Endodermal cell (in vitro differentiated cells): ENCODE data around the gene CBLC. TPM values are rescaled to one million over a fixed set of nuclear protein-coding genes. Genes with fewer than 3 reads are reported as not detected.
A peak's percentile ranks its signal among the peaks of the same experiment; 100 is the strongest.

Experiments
- DNase-seq: peaks from one replicate; pipeline ENCODE4 v3.0.0-alpha.2; 2017
- H3K27ac ChIP-seq: 2 replicates; pipeline ENCODE4 v1.5.1; 2013; ENCODE audit warnings: mild to moderate bottlenecking, low read depth, low read length, moderate library complexity
- H3K27me3 ChIP-seq: 2 replicates; pipeline ENCODE4 v1.6.1; 2013; ENCODE audit warnings: mild to moderate bottlenecking, low read length, moderate library complexity; ENCODE audit not compliant: insufficient read depth, control insufficient read depth, poor library complexity, severe bottlenecking
- H3K36me3 ChIP-seq: 2 replicates; pipeline ENCODE4 v1.7.0; 2013; ENCODE audit warnings: mild to moderate bottlenecking, low read length, moderate library complexity; ENCODE audit not compliant: control insufficient read depth, insufficient read depth
- H3K4me1 ChIP-seq: one replicate; pipeline ENCODE4 v1.7.0; 2013; ENCODE audit warnings: low read length; ENCODE audit not compliant: control insufficient read depth, insufficient read depth
- H3K4me3 ChIP-seq: 2 replicates; pipeline ENCODE4 v1.5.1; 2013; ENCODE audit warnings: mild to moderate bottlenecking, low read length, moderate library complexity
- H3K9ac ChIP-seq: 2 replicates; pipeline ENCODE4 v1.6.1; 2013; ENCODE audit warnings: mild to moderate bottlenecking, low read length, moderate library complexity; ENCODE audit not compliant: poor library complexity, severe bottlenecking; ENCODE audit errors: extremely low read depth
- H3K9me3 ChIP-seq: 2 replicates; pipeline ENCODE4 v1.6.1; 2013; ENCODE audit warnings: mild to moderate bottlenecking, low read length, moderate library complexity; ENCODE audit not compliant: control insufficient read depth
- H3K27ac Mint-ChIP-seq: 2 replicates; pipeline ENCODE4 v1.8.0; 2020; ENCODE audit warnings: mixed read lengths
- H3K27me3 Mint-ChIP-seq: 2 replicates; pipeline ENCODE4 v1.8.0; 2021; ENCODE audit warnings: mild to moderate bottlenecking, mixed read lengths; ENCODE audit not compliant: insufficient read depth
- H3K36me3 Mint-ChIP-seq: 2 replicates; pipeline ENCODE4 v1.8.0; 2020; ENCODE audit warnings: low read depth, mixed read lengths
- H3K4me1 Mint-ChIP-seq: 2 replicates; pipeline ENCODE4 v1.8.0; 2020; ENCODE audit warnings: mixed read lengths
- H3K4me3 Mint-ChIP-seq: 2 replicates; pipeline ENCODE4 v1.8.0; 2020; ENCODE audit warnings: mild to moderate bottlenecking, moderate library complexity, mixed read lengths
- H3K9me3 Mint-ChIP-seq: 2 replicates; pipeline ENCODE4 v1.8.0; 2020; ENCODE audit warnings: mild to moderate bottlenecking, mixed read lengths
- CTCF ChIP-seq: fragments of 200-600 bp; sonication (generic); conservative IDR thresholded peaks from 2 replicates; pipeline ENCODE4 v1.5.0; 2021; ENCODE audit warnings: antibody characterized with exemption, mild to moderate bottlenecking
- WGBS, 2 experiments: methylation state at CpG; one replicate each; pipeline versions ENCODE4 v1.1.5 to v1.1.7; 2013; ENCODE audit warnings: missing lambda C conversion rate in 2 of 2, mixed read lengths in 1 of 2; ENCODE audit not compliant: insufficient coverage in 1 of 2, insufficient read length in 1 of 2; 5-methylcytosine and 5-hydroxymethylcytosine counted together
- total RNA-seq, 2 donors: library from RNA; stranded (reverse); fragmentation: NEBNext Ultra II Directional in 1 of 2; extraction: Animal tissue kit (Norgen Biotek cat#: 25700) in 1 of 2; gene quantifications; 2 replicates in 1 of 2; 3 replicates in 1 of 2; pipeline ENCODE4 v1.2.1, GENCODE V29; 2021

CBLC gene
- total RNA-seq, 2 donors from 2014 or later = 6.6 to 15.5 TPM

- Mint-ChIP-seq H3K4me1 (peaks cover 12% of the 10 kb centered on the region), H3K36me3 (peaks cover 25% of the 10 kb centered on the region), H3K27me3 (peaks cover 20% of the 10 kb centered on the region), H3K9me3 (no peaks in the 10 kb centered on the region), H3K27ac (no peak overlapping the region), H3K4me3 (peak overlapping the region; percentile 63)
- H3K27ac ChIP-seq = no peak overlapping the region
- no peak overlapping the region for H3K4me3 ChIP-seq
- DNase-seq = no peak
- H3K27me3 ChIP-seq = no peaks in the 10 kb centered on the region
- peaks cover 4% of the 10 kb centered on the region for H3K4me1 ChIP-seq
- H3K9ac ChIP-seq = no peak overlapping the region
- no peaks in the 10 kb centered on the region for H3K36me3 ChIP-seq
- 81 to 95% methylated on average over 4 to 13 of the region's 13 CpGs for whole genome bisulfite sequencing, 2 experiments
- H3K9me3 ChIP-seq = no peaks in the 10 kb centered on the region
- TF ChIP-seq CTCF = no peak
Measured at GRCh38 chr19:44810234-44811121, 32.8 kb downstream of the CBLC start.

- Mint-ChIP-seq H3K4me1 (peaks cover 12% of the 10 kb centered on the region), H3K27ac (no peak overlapping the region), H3K4me3 (no peak overlapping the region), H3K9me3 (no peaks in the 10 kb centered on the region), H3K36me3 (peaks cover 26% of the 10 kb centered on the region), H3K27me3 (peaks cover 20% of the 10 kb centered on the region)
- no peak for TF ChIP-seq CTCF
- Histone ChIP-seq H3K4me3 (no peak overlapping the region), H3K36me3 (no peaks in the 10 kb centered on the region), H3K4me1 (peaks cover 4% of the 10 kb centered on the region), H3K9ac (no peak overlapping the region), H3K27me3 (no peaks in the 10 kb centered on the region), H3K9me3 (no peaks in the 10 kb centered on the region), H3K27ac (no peak overlapping the region)
- no peak for DNase-seq
- WGBS, 2 experiments = 93 to 100% methylated on average over 4 to 7 of the region's 7 CpGs
Measured at GRCh38 chr19:44811122-44811419, 33.4 kb downstream of the CBLC start.

GRCh38 chr19:44812142-44812718, 34.5 kb downstream of the CBLC start:
- DNase-seq = no peak
- H3K27me3 Mint-ChIP-seq = peaks cover 8% of the 10 kb centered on the region
- H3K9me3 Mint-ChIP-seq = no peaks in the 10 kb centered on the region
- TF ChIP-seq CTCF = no peak
- peaks cover 12% of the 10 kb centered on the region for H3K4me1 Mint-ChIP-seq
- Histone ChIP-seq H3K36me3 (no peaks in the 10 kb centered on the region), H3K9ac (no peak overlapping the region), H3K27me3 (no peaks in the 10 kb centered on the region), H3K4me1 (peaks cover 4% of the 10 kb centered on the region), H3K4me3 (no peak overlapping the region), H3K27ac (no peak overlapping the region), H3K9me3 (no peaks in the 10 kb centered on the region)
- WGBS, 2 experiments = 91 to 95% methylated on average over 26 to 28 of the region's 28 CpGs
- H3K27ac Mint-ChIP-seq = no peak overlapping the region
- peaks cover 26% of the 10 kb centered on the region for H3K36me3 Mint-ChIP-seq
- H3K4me3 Mint-ChIP-seq = no peak overlapping the region
